ENCODE measurements around the gene IL3RA. TPM values are rescaled to one million over a fixed set of nuclear protein-coding genes. Genes with fewer than 3 reads are reported as not detected.
"Not testable (repeated sequence)": the region's sequence is repeated elsewhere in the genome, so short reads cannot be mapped to it uniquely, and the experiment has no call there.

Gene IL3RA
- total RNA-seq, result 31.6 and 77.7 TPM in 2 replicates

DNA sequence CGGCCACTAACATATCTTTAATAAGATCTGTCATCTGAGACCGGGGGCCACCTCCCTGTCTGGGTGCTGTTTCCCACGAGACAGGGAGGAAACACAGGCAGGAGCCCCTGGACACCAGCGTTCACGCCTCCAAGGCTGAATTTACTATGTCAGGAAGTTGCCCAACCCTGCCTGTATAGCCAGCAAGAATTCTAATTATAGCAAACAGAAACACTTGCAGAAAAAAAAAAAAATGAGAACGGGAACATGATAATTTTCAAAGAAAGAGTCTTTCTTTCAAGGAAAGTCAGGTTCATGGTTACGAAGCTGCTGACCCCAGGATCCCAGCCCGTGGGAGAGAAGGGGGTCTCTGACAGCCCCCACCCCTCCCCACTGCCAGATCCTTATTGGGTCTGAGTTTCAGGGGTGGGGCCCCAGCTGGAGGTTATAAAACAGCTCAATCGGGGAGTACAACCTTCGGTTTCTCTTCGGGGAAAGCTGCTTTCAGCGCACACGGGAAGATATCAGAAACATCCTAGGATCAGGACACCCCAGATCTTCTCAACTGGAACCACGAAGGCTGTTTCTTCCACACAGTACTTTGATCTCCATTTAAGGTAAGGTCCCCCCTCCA lies at the start of gene IL3RA:
TSS of gene IL3RA (plus strand) at position 455 of the 613 bp plus-strand sequence. CDS start 4,981 bp downstream, outside the sequence.
- DNase-seq (ENCODE audit: extremely low read depth, low read depth, low spot score), result peak; percentile 14

GRCh38 chrX:1289535-1289934 lies 47.0 kb upstream of the IL3RA start:
- no peak for DNase-seq (ENCODE audit: extremely low read depth, low read depth, low spot score)

DNA sequence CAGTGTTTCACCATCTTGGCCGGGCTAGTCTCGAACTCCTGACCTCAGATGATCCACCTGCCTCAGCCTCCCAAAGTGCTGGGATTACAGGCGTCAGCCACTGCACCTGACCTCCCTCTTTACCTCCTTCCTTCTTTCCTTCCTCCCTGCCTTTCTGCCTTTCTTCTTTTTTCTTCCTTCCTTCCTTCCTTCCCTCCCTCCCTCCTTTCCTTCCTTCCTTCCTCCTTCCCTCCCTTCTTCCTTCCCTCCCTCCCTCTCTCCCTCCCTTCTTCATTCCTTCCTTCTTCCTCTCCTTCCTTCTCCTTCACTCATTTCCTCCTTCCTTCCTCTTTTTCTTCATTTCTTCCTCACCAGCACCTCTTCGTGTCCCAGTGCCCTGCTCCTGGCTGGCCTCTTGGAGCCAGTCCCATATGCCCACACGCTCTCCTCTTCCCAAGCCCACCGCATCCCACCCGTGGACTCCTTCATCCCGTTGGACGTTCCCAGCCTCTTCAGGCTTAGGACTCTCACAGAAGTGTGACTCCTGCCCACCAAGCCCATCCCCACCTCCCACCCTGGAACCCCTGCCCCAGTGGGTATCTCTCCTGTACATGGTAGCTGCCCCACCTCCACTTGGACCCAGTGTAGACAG lies 45.4 kb upstream of the IL3RA start:
- no peak for DNase-seq (ENCODE audit: extremely low read depth, low read depth, low spot score)

GRCh38 chrX:1292575-1293290 lies 43.9 kb upstream of the IL3RA start:
- DNase-seq (ENCODE audit: extremely low read depth, low read depth, low spot score), result no peak

GRCh38 chrX:1294301-1295067 lies 42.1 kb upstream of the IL3RA start:
- DNase-seq (ENCODE audit: extremely low read depth, low read depth, low spot score), result no peak

DNA sequence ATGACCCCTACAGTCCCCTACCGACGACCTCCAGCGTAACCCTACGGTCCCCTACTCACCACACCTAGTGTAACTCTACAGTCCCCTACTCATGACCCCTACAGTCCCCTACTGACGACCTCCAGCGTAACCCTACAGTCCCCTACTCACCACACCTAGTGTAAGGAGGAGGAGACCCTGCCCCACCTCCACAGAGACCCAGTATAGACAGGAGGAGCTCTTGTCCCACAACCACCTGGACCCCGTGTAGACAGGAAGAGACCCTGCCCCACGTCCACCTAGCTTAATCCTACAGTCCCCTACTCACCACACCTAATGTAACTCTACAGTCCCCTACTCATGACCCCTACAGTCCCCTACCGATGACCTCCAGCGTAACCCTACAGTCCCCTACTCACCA lies 41.0 kb upstream of the IL3RA start:
- no peak for DNase-seq (ENCODE audit: extremely low read depth, low read depth, low spot score)

- DNase-seq (ENCODE audit: extremely low read depth, low read depth, low spot score), result not testable (repeated sequence)
Observed at GRCh38 chrX:1297591-1297990, 39.0 kb upstream of the IL3RA start.

GRCh38 chrX:1300449-1300848 lies 36.1 kb upstream of the IL3RA start:
- DNase-seq (ENCODE audit: extremely low read depth, low read depth, low spot score), result no peak

GRCh38 chrX:1305411-1305810 lies 31.2 kb upstream of the IL3RA start:
- DNase-seq (ENCODE audit: extremely low read depth, low read depth, low spot score), result no peak

- no peak for DNase-seq (ENCODE audit: extremely low read depth, low read depth, low spot score)
Observed at GRCh38 chrX:1306909-1307625, 29.5 kb upstream of the IL3RA start.

DNA sequence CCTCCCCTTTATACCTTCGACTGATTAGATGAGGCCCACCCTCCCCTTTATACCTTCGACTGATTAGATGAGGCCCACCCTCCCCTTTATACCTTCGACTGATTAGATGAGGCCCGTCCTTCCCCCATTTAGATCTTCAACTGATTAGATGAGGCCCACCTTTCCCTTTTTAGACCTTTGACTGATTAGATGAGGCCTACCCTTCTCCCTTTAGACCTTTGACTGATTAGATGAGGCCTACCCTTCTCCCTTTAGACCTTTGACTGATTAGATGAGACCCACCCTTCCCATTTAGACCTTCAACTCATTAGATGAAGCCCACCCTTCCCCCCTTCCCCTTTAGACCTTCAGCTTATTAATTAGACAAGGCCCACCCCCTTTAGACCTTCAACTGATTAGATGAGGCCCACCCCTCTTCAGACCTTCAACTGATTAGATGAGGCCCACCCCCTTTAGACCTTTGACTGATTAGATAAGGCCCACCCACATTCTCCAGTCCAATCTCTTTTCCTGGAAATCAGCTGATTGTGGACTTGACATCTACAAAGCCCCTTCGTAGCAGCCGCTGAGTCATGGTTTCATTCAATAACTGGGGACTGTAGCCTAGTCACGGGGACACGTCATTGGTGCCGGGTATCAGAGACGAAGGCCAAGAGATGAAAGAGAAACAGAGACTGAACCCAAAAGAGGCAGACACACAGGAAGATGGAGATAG lies 28.8 kb upstream of the IL3RA start:
- no peak for DNase-seq (ENCODE audit: extremely low read depth, low read depth, low spot score)

GRCh38 chrX:1308476-1308875 lies 28.1 kb upstream of the IL3RA start:
- no peak for DNase-seq (ENCODE audit: extremely low read depth, low read depth, low spot score)

GRCh38 chrX:1308917-1309316 lies 27.7 kb upstream of the IL3RA start:
- DNase-seq (ENCODE audit: extremely low read depth, low read depth, low spot score), result not testable (repeated sequence)

- no peak for DNase-seq (ENCODE audit: extremely low read depth, low read depth, low spot score)
Observed at GRCh38 chrX:1313788-1314187, 22.8 kb upstream of the IL3RA start.

- DNase-seq (ENCODE audit: extremely low read depth, low read depth, low spot score), result no peak
Observed at GRCh38 chrX:1316527-1316926, 20.1 kb upstream of the IL3RA start.

DNA sequence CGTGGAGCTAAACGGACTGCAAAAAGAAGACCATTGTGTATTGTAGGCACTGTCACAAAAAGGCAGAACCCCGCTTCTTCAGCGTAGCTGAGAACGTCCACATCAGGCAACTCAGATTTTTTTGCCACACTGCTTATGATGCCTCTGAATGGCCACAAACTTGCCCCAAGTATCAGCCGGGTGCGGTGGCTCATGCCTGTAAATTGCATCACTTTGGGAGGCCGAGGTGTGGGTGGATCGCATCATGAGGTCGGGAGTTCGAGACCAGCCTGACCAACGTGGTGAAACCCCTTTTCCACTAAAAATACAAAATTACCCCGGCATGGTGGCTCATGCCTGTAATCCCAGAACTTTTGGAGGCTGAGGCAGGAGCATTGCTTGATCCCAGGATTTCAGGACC lies 14.9 kb upstream of the IL3RA start:
- DNase-seq (ENCODE audit: extremely low read depth, low read depth, low spot score), result no peak

GRCh38 chrX:1322393-1322792 lies 14.2 kb upstream of the IL3RA start:
- no peak for DNase-seq (ENCODE audit: extremely low read depth, low read depth, low spot score)

- DNase-seq (ENCODE audit: extremely low read depth, low read depth, low spot score), result peak; percentile 12
Observed at GRCh38 chrX:1323315-1323714, 13.3 kb upstream of the IL3RA start.

- DNase-seq (ENCODE audit: extremely low read depth, low read depth, low spot score), result no peak
Observed at GRCh38 chrX:1325515-1326116, 11.0 kb upstream of the IL3RA start.

All from glomerular endothelial cell (primary cell).